GM12878 (cell line): ENCODE results near the gene ASH1L. TPM values are rescaled to one million over a fixed set of nuclear protein-coding genes. Genes with fewer than 3 reads are reported as not detected.

Experiments
- ATAC-seq: fragments of 200-7000 bp; cut with Tn5 transposase; 3 replicates; pipeline ENCODE4 v1.9.1; 2020; ENCODE audit warnings: mild to moderate bottlenecking, moderate library complexity
- BruUV-seq: library from RNA; stranded (reverse); fragments of 400-500 nt; replicated peaks from 2 replicates; lab custom pipeline; 2021; lab: Mats Ljungman, UMichigan
- CTCF ChIA-PET: fragments of 300-600 bp; sonication (Branson Sonifier 250); formaldehyde crosslinking; extraction: SDS; loops from one replicate; lab custom pipeline; 2021; ENCODE audit warnings: inconsistent platforms; lab: Yijun Ruan, JAX
- POLR2A ChIA-PET: fragments of 350-600 bp; formaldehyde crosslinking; extraction: SDS; loops from one replicate; lab custom pipeline; 2021; ENCODE audit warnings: inconsistent platforms; lab: Charles Lee
- RAD21 ChIA-PET: fragments of 300-600 bp; sonication (Branson Sonifier 250); formaldehyde crosslinking; loops from one replicate; lab custom pipeline; 2023; ENCODE audit warnings: antibody characterized with exemption; ENCODE audit not compliant: unreplicated experiment; lab: Charles Lee
- SMC1A ChIA-PET: fragments of 300-600 bp; sonication (Branson Sonifier 250); formaldehyde crosslinking; loops from one replicate; lab custom pipeline; 2023; ENCODE audit not compliant: unreplicated experiment, uncharacterized antibody; lab: Charles Lee
- DNase-seq: peaks from one replicate; pipeline ENCODE4 v3.0.0-alpha.2; 2011; ENCODE audit warnings: low read depth, low spot score
- FAIRE-seq: peaks from 3 replicates; lab custom pipeline; 2011; peaks lifted over from hg19 to GRCh38; lab: Jason Lieb, UNC
- H2AFZ ChIP-seq: 2 replicates; pipeline ENCODE4 v1.6.0; 2011; ENCODE audit warnings: low read depth, low read length, control low read depth; ENCODE audit not compliant: control insufficient read depth
- H3K27ac ChIP-seq: 2 replicates; pipeline ENCODE4 v1.5.1; 2011; ENCODE audit warnings: control low read depth; ENCODE audit not compliant: control insufficient read depth, insufficient read depth
- H3K27me3 ChIP-seq, 2 experiments: replicated peaks in 1 of 2; 2 replicates each; pipeline versions ENCODE4 v1.6.0 to v1.6.1; 2011; ENCODE audit warnings: low read length in 1 of 2; ENCODE audit not compliant: control insufficient read depth in 2 of 2, insufficient read depth in 2 of 2
- H3K36me3 ChIP-seq, 2 experiments: 2 replicates each; pipeline ENCODE4 v1.5.1; 2011; ENCODE audit warnings: low read length in 1 of 2; ENCODE audit not compliant: control insufficient read depth in 2 of 2, insufficient read depth in 2 of 2
- H3K4me1 ChIP-seq: 2 replicates; pipeline ENCODE4 v1.6.1; 2011; ENCODE audit warnings: mild to moderate bottlenecking, low read length, moderate library complexity, mixed read lengths; ENCODE audit not compliant: control insufficient read depth, insufficient read depth
- H3K4me2 ChIP-seq: 2 replicates; pipeline ENCODE4 v1.6.0; 2011; ENCODE audit warnings: control low read depth; ENCODE audit not compliant: control insufficient read depth, insufficient read depth
- H3K4me3 ChIP-seq: fragments of 200-600 bp; sonication (generic); 2 replicates; pipeline ENCODE4 v1.5.1; 2016
- H3K79me2 ChIP-seq: 2 replicates; pipeline ENCODE4 v1.6.0; 2011; ENCODE audit warnings: low read length; ENCODE audit not compliant: control insufficient read depth, insufficient read depth
- H3K9ac ChIP-seq: 2 replicates; pipeline ENCODE4 v1.8.0; 2011; ENCODE audit warnings: low read length, control low read depth, mixed read lengths; ENCODE audit not compliant: control insufficient read depth, insufficient read depth
- H3K9me3 ChIP-seq: replicated peaks from 3 replicates; pipeline ENCODE4 v1.5.1; 2011; ENCODE audit warnings: mild to moderate bottlenecking, low read length; ENCODE audit not compliant: control insufficient read depth, insufficient read depth
- H4K20me1 ChIP-seq: 2 replicates; pipeline ENCODE4 v1.6.0; 2011; ENCODE audit not compliant: control insufficient read depth, insufficient read depth
- CBFB ChIP-seq: IDR thresholded peaks from 2 replicates; pipeline ENCODE4 v1.6.1; 2016; ENCODE audit warnings: antibody characterized with exemption, low read depth
- E2F4 ChIP-seq: IDR thresholded peaks from 2 replicates; pipeline ENCODE4 v1.6.1; 2012; ENCODE audit warnings: low read depth, low read length, improper control_type of control experiment
- EP300 ChIP-seq, 2 experiments: fragments of 150-350 bp in 1 of 2; IDR thresholded peaks; 2 replicates each; pipeline ENCODE4 v1.6.1; 2011 to 2012; ENCODE audit warnings: low read depth in 2 of 2, low read length in 2 of 2, borderline replicate concordance in 1 of 2, improper control_type of control experiment in 1 of 2, inconsistent platforms in 1 of 2; ENCODE audit not compliant: control insufficient read depth in 1 of 2
- FOXK2 ChIP-seq: fragments of 450-650 bp; IDR thresholded peaks from 2 replicates; pipeline ENCODE4 v1.6.1; 2017; ENCODE audit warnings: mild to moderate bottlenecking, moderate library complexity
- HDAC2 ChIP-seq: fragments of 200-600 bp; sonication (generic); IDR thresholded peaks from 2 replicates; pipeline ENCODE4 v1.6.1; 2017
- IRF5 ChIP-seq: fragments of 450-650 bp; IDR thresholded peaks from 2 replicates; pipeline ENCODE4 v1.6.1; 2017; ENCODE audit warnings: borderline replicate concordance
- NR2C1 ChIP-seq: fragments of 450-650 bp; IDR thresholded peaks from 2 replicates; pipeline ENCODE4 v1.6.1; 2017; ENCODE audit warnings: antibody characterized with exemption, mild to moderate bottlenecking, moderate library complexity
- PAX5 ChIP-seq: IDR thresholded peaks from 2 replicates; pipeline ENCODE4 v1.6.1; 2011; ENCODE audit warnings: low read depth, low read length, borderline replicate concordance
- RAD51 ChIP-seq: fragments of 450-650 bp; IDR thresholded peaks from 2 replicates; pipeline ENCODE4 v1.6.1; 2016; ENCODE audit warnings: moderate library complexity, mild to moderate bottlenecking, inconsistent platforms
- TCF12 ChIP-seq: IDR thresholded peaks from 2 replicates; pipeline ENCODE4 v1.6.1; 2011; ENCODE audit warnings: low read depth, mild to moderate bottlenecking, low read length
- TCF7 ChIP-seq: IDR thresholded peaks from 2 replicates; pipeline ENCODE4 v1.6.1; 2014; ENCODE audit warnings: antibody characterized with exemption, borderline replicate concordance
- WGBS: methylation state at CpG from one replicate; pipeline ENCODE4 v1.1.6; 2016; ENCODE audit warnings: low lambda C conversion rate; ENCODE audit not compliant: insufficient replicate concordance, insufficient coverage; ENCODE audit errors: missing lambda C conversion rate; 5-methylcytosine and 5-hydroxymethylcytosine counted together
- in situ Hi-C: fragments of 300-500 bp; cut with MboI; formaldehyde crosslinking; loops from 9 replicates; pipeline ENCODE4 v1.14.3; 2018; ENCODE audit warnings: mixed read lengths
- intact Hi-C: fragments of 100-400 bp; cut with micrococcal nuclease; formaldehyde crosslinking; loops from one replicate; pipeline ENCODE4 v1.14.2; 2022; ENCODE audit not compliant: unreplicated experiment
- polyA plus RNA-seq, 11 experiments: library from polyadenylated mRNA; depleted of rRNA in 4 of 11; unstranded in 6 of 11; stranded (reverse) in 5 of 11; fragments of >200 nt; fragmentation: Nextera tagmentation in 4 of 11; fragmentation: Illumina TruSeq in 1 of 11; extraction: Ambion mirVana in 4 of 11; extraction: Trizol in 1 of 11; gene quantifications; 1 replicate in 1 of 11; 2 replicates in 10 of 11; pipeline versions ENCODE4 v1.2.1 to v1.2.3, GENCODE V29; 2011 to 2016; ENCODE audit warnings: inconsistent platforms in 2 of 11, missing spikeins in 2 of 11, low read depth in 1 of 11
- total RNA-seq, 4 experiments: library from RNA; depleted of rRNA in 3 of 4; stranded (reverse); fragments of >200 nt in 3 of 4; fragmentation: Illumina TruSeq in 1 of 4; extraction: Trizol in 1 of 4; gene quantifications; 2 replicates each; pipeline versions ENCODE4 v1.2.1 to v1.2.3, GENCODE V29; 2013 to 2021
- TF ChIP-seq, protein P1 (sequence below): fragments of 450-650 bp; conservative IDR thresholded peaks from 2 replicates; pipeline ENCODE4 v1.6.1; 2017; ENCODE audit warnings: mild to moderate bottlenecking, moderate library complexity
- TF ChIP-seq, protein P2 (sequence below): fragments of 450-650 bp; IDR thresholded peaks from 2 replicates; pipeline ENCODE4 v1.6.1; 2017; ENCODE audit warnings: mild to moderate bottlenecking, moderate library complexity
- TF ChIP-seq, protein P3 (sequence below): fragments of 450-650 bp; IDR thresholded peaks from 2 replicates; pipeline ENCODE4 v1.6.1; 2014; ENCODE audit warnings: mild to moderate bottlenecking

The ASH1L gene
- total and polyA plus RNA-seq, 10 of the 15 experiments (the other 5 are each of a cell fraction or from before 2014, with no cell fraction given) = 1.7 to 23.9 (median 16.6) TPM

DNA sequence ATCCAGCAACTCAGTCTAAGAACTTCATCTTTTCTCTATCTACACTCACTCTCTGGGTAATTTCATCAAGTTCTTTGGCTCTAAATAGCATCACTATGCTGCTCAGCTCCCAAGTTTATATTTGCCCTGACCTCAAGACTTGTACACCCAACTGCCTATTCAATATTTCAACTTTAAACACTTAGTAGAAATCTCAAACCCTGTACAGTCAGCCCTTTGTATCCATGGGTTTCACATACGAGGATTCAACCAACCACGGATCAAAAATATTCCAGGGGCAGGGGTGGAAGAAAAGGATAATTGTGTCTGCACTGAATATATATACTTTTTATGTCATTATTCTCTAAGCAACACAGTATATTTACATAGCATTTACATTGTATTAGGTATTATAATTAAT is 13.9 kb downstream of the ASH1L start:
- Histone ChIP-seq H3K4me1 (peaks cover 20% of the 10 kb centered on the region), H3K27ac (peak overlapping the region; percentile 67), H3K4me3 (no peak overlapping the region), H3K79me2 (peaks cover 88% of the 10 kb centered on the region), H2AFZ (no peak overlapping the region), H3K9ac (no peak overlapping the region), H3K27me3 (no peaks in the 10 kb centered on the region), H3K36me3 (no peaks in the 10 kb centered on the region; a peak in 1 of 4 replicates), H4K20me1 (no peaks in the 10 kb centered on the region; the same call in 1 of the 2 replicates), H3K9me3 (no peaks in the 10 kb centered on the region; the same call in 2 of the 3 replicates), H3K4me2 (peak overlapping the region; percentile 57; the same call in 1 of the 2 replicates)
- intact Hi-C loops = no loop called here
- ATAC-seq (no peak; the same call in 2 of the 3 replicates), DNase-seq (no peak), FAIRE-seq (no peak)
- 80% methylated on average over 2 of the region's 2 CpGs for WGBS
- ChIA-PET POLR2A (interaction anchor here (0.5 to 3.0 kb wide), 7 partner anchors 9 to 299 kb away, joined by 3 to 22 read pairs (median 5); no protein-coding TSS in a partner anchor), SMC1A (interaction anchor here (0.6 to 1.7 kb wide), 8 partner anchors 9 to 94 kb away, joined by 3 to 11 read pairs (median 4); no protein-coding TSS in a partner anchor), RAD21 (interaction anchor here (1.2 to 6.0 kb wide), 8 partner anchors 10 to 83 kb away, joined by 3 to 33 read pairs (median 6); partner anchors contain the start of gene ASH1L), CTCF (interaction anchor here (0.9 to 2.0 kb wide), 2 partner anchors 11 to 12 kb away, joined by 3 to 5 read pairs; no protein-coding TSS in a partner anchor)
- TSS peak; percentile 38 for BruUV-seq
- in situ Hi-C loops = no loop called here
- TF ChIP-seq, protein P1, sequence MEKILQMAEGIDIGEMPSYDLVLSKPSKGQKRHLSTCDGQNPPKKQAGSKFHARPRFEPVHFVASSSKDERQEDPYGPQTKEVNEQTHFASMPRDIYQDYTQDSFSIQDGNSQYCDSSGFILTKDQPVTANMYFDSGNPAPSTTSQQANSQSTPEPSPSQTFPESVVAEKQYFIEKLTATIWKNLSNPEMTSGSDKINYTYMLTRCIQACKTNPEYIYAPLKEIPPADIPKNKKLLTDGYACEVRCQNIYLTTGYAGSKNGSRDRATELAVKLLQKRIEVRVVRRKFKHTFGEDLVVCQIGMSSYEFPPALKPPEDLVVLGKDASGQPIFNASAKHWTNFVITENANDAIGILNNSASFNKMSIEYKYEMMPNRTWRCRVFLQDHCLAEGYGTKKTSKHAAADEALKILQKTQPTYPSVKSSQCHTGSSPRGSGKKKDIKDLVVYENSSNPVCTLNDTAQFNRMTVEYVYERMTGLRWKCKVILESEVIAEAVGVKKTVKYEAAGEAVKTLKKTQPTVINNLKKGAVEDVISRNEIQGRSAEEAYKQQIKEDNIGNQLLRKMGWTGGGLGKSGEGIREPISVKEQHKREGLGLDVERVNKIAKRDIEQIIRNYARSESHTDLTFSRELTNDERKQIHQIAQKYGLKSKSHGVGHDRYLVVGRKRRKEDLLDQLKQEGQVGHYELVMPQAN = no peak
- no peak for TF ChIP-seq E2F4
- no peak for TF ChIP-seq HDAC2
- no peak for TF ChIP-seq EP300 (IDR thresholded peaks at IDR 0.05; ENCODE audit: borderline replicate concordance in 1 of 2, control insufficient read depth in 1 of 2, low read depth in 2 of 2, low read length in 2 of 2)
- no peak for TF ChIP-seq NR2C1
- no peak for TF ChIP-seq CBFB
- TF ChIP-seq TCF12 = no peak
- TF ChIP-seq, protein P2, sequence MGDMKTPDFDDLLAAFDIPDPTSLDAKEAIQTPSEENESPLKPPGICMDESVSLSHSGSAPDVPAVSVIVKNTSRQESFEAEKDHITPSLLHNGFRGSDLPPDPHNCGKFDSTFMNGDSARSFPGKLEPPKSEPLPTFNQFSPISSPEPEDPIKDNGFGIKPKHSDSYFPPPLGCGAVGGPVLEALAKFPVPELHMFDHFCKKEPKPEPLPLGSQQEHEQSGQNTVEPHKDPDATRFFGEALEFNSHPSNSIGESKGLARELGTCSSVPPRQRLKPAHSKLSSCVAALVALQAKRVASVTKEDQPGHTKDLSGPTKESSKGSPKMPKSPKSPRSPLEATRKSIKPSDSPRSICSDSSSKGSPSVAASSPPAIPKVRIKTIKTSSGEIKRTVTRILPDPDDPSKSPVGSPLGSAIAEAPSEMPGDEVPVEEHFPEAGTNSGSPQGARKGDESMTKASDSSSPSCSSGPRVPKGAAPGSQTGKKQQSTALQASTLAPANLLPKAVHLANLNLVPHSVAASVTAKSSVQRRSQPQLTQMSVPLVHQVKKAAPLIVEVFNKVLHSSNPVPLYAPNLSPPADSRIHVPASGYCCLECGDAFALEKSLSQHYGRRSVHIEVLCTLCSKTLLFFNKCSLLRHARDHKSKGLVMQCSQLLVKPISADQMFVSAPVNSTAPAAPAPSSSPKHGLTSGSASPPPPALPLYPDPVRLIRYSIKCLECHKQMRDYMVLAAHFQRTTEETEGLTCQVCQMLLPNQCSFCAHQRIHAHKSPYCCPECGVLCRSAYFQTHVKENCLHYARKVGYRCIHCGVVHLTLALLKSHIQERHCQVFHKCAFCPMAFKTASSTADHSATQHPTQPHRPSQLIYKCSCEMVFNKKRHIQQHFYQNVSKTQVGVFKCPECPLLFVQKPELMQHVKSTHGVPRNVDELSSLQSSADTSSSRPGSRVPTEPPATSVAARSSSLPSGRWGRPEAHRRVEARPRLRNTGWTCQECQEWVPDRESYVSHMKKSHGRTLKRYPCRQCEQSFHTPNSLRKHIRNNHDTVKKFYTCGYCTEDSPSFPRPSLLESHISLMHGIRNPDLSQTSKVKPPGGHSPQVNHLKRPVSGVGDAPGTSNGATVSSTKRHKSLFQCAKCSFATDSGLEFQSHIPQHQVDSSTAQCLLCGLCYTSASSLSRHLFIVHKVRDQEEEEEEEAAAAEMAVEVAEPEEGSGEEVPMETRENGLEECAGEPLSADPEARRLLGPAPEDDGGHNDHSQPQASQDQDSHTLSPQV = no peak
- no peak for TF ChIP-seq RAD51
- no peak for TF ChIP-seq PAX5
- no peak for TF ChIP-seq TCF7
- no peak for TF ChIP-seq IRF5
- TF ChIP-seq, protein P3, sequence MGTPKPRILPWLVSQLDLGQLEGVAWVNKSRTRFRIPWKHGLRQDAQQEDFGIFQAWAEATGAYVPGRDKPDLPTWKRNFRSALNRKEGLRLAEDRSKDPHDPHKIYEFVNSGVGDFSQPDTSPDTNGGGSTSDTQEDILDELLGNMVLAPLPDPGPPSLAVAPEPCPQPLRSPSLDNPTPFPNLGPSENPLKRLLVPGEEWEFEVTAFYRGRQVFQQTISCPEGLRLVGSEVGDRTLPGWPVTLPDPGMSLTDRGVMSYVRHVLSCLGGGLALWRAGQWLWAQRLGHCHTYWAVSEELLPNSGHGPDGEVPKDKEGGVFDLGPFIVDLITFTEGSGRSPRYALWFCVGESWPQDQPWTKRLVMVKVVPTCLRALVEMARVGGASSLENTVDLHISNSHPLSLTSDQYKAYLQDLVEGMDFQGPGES = no peak
- TF ChIP-seq FOXK2 = no peak
